K562 (cell line): ENCODE results near the gene PPP1R37. TPM values are rescaled to one million over a fixed set of nuclear protein-coding genes. Genes with fewer than 3 reads are reported as not detected.

ENCODE experiments used
- FOSL1 ChIP-seq: fragments of 200-800 bp; sonication (Bioruptor generic); conservative IDR thresholded peaks from 2 replicates; pipeline ENCODE4 v1.6.1; 2016; ENCODE audit warnings: missing genetic modification characterization, missing compliant biosample characterization
- HOXB6 ChIP-seq: fragments of 250-450 bp; sonication (Bioruptor Pico); IDR thresholded peaks from 2 replicates; pipeline ENCODE4 v1.5.1; 2022; ENCODE audit warnings: mild to moderate bottlenecking, borderline replicate concordance
- L3MBTL2 ChIP-seq: fragments of 450-650 bp; IDR thresholded peaks from 2 replicates; pipeline ENCODE4 v1.6.1; 2016; ENCODE audit warnings: mild to moderate bottlenecking, moderate library complexity
- NCOA6 ChIP-seq: fragments of 450-650 bp; IDR thresholded peaks from 2 replicates; pipeline ENCODE4 v1.6.1; 2017; ENCODE audit warnings: mild to moderate bottlenecking
- RBM22 ChIP-seq: fragments of 200-400 bp; formaldehyde crosslinking; IDR thresholded peaks from 2 replicates; pipeline ENCODE4 v1.6.1; 2018; ENCODE audit warnings: low read length, low read depth; ENCODE audit not compliant: poor library complexity, severe bottlenecking
- ZBTB8A ChIP-seq: fragments of 450-650 bp; IDR thresholded peaks from 2 replicates; pipeline ENCODE4 v1.6.1; 2018; ENCODE audit warnings: mild to moderate bottlenecking, moderate library complexity; ENCODE audit not compliant: partially characterized antibody
- ZNF407 ChIP-seq: fragments of 450-650 bp; IDR thresholded peaks from 2 replicates; pipeline ENCODE4 v1.6.1; 2016; ENCODE audit warnings: low read depth
- ZNF592 ChIP-seq: fragments of 450-650 bp; IDR thresholded peaks from 2 replicates; pipeline ENCODE4 v1.6.1; 2017; ENCODE audit warnings: antibody characterized with exemption, mild to moderate bottlenecking
- ZNF639 ChIP-seq, 2 experiments: fragments of 200-800 bp in 1 of 2; sonication (Bioruptor generic) in 1 of 2; sonication (generic) in 1 of 2; formaldehyde crosslinking in 1 of 2; IDR thresholded peaks in 1 of 2; conservative IDR thresholded peaks in 1 of 2; 2 replicates each; pipeline versions ENCODE4 v1.5.0 to v1.6.1; 2016 to 2020; ENCODE audit warnings: missing compliant biosample characterization in 1 of 2, missing genetic modification characterization in 1 of 2, missing genetic modification reagents in 1 of 2
- polyA plus RNA-seq, 8 experiments: library from polyadenylated mRNA; depleted of rRNA in 4 of 8; stranded (reverse) in 5 of 8; unstranded in 3 of 8; fragments of >200 nt; fragmentation: Nextera tagmentation in 2 of 8; fragmentation: Illumina TruSeq in 1 of 8; extraction: Ambion mirVana in 2 of 8; extraction: Trizol in 1 of 8; gene quantifications; 2 replicates each; pipeline versions ENCODE4 v1.2.1 to v1.2.3, GENCODE V29; 2011 to 2014; ENCODE audit warnings: inconsistent platforms in 1 of 8, missing spikeins in 1 of 8
- total RNA-seq, 7 experiments: library from RNA; depleted of rRNA in 6 of 7; stranded (reverse); fragments of >200 nt in 6 of 7; fragmentation: Illumina TruSeq in 2 of 7; extraction: Trizol in 2 of 7; gene quantifications; 2 replicates each; pipeline versions ENCODE4 v1.2.1 to v1.2.3, GENCODE V29; 2011 to 2021; ENCODE audit warnings: low replicate concordance in 1 of 7

PPP1R37 gene
- total and polyA plus RNA-seq, 9 of the 15 experiments (the other 6 are each of a cell fraction or from before 2014, with no cell fraction given) = 0.04 to 20.3 (median 7.3) TPM

- TF ChIP-seq ZNF592 (no peak), RBM22 (peak; percentile 65), NCOA6 (no peak), HOXB6 (CRISPR knock-in tag) (no peak), L3MBTL2 (no peak), ZBTB8A (no peak), ZNF639 (CRISPR knock-in tag; conservative IDR thresholded peaks at IDR 0.05 in 1 of 2, IDR thresholded peaks at IDR 0.05 in 1 of 2) (no peak), ZNF407 (no peak), FOSL1 (no peak)
These were observed 22.0 kb upstream of the PPP1R37 start (continued) for GRCh38 chr19:45070861-45071544.
